Middle frontal gyrus (tissue), 1 donor: ENCODE data around the gene MLEC.

Experiments used
- DNase-seq: peaks from one replicate; pipeline ENCODE4 v3.0.0-alpha.2; 2015; ENCODE audit warnings: low spot score; ENCODE audit errors: extremely low spot score

The MLEC gene, protein sequence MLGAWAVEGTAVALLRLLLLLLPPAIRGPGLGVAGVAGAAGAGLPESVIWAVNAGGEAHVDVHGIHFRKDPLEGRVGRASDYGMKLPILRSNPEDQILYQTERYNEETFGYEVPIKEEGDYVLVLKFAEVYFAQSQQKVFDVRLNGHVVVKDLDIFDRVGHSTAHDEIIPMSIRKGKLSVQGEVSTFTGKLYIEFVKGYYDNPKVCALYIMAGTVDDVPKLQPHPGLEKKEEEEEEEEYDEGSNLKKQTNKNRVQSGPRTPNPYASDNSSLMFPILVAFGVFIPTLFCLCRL

DNA sequence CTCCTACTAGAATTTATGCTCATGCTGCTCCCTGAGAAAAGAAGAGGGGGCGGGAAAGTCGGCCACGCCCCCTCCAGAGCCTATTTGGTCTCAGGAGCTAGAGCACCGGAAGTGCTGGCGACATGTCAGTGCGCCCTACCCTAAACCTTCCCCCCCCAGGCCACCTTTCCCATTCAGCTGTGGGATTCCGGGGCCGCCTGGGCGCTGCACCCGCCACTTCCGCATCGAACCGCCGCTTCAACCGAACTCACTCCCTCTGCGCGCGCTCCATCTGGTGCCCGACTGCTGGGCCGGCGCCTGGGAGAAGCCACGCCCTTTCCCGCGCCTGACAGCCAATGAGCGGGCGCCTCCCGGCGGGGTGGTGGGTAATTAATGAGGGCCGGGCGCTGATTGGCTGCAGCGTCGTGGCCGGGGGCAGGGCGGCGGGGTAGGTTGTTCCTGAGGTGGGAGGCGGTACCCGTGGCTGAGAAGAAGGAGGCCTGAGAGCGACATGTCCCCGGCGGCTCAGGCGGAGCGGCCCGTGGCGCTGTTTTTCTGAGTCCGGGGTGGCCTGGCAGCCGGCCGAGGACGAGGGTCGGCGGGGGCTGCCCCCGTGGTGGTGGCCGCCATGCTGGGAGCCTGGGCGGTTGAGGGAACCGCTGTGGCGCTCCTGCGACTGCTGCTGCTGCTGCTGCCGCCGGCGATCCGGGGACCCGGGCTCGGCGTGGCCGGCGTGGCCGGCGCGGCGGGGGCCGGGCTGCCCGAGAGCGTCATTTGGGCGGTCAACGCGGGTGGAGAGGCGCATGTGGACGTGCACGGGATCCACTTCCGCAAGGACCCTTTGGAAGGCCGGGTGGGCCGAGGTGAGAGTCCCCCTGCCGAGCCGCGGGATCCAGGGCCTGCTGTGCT is at the start of gene MLEC:
Gene MLEC, plus strand, starts transcription at position 460 of the 888 bp plus-strand sequence. Its CDS starts 148 bp downstream, at position 608.
- peak; percentile 92 for DNase-seq

DNA sequence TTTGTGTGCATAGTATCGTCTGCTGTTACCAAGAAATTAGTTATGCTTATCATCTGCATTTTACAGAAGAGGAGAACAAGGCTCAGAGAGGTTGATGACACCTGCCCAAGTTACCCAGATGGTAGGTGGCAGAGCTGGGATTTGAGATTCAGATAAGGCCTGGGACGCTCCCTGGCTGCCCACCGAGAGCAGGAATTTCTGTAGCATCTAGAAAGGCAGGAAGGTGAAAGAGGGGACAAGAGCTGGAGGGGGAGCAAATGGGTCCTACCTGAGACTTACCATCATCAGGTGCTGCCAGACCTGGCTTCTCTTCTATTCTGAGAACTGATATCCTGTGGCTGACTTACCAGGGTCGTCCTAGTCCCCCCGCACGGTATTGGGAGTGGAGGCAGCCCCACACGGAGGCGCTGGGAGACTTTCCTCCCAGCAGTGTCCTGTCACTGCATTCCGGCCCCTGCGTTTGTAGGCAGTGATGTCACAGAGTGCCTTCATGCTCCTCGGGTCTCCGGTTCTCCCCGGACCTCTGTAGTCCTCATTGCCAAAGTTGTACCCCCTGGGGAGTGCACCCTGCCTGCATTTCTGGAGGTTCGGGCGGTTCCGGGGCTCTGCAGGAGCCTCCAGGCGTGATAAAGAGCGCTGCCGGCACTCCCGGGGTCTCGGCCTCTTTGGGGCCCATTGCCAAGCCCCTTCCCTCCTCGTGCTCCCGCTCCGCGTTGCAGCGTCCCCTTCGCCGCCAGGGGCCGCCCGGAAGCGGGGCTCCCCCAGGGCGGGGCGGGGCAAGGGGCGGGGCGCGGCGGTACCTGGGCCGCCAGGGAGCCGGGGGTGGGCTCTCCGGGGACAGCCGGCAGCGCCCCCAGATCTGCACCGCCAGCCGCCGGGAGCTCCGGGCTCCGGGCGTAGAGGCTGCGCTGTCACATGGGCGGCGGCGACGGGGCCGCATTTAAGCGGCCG is 46.9 kb upstream of the MLEC start, which contains the start of gene CABP1:
Gene CABP1, plus strand, starts transcription at position 856 of the 951 bp plus-strand sequence. Its CDS starts 60 bp downstream, at position 916.
- no peak for DNase-seq

DNA sequence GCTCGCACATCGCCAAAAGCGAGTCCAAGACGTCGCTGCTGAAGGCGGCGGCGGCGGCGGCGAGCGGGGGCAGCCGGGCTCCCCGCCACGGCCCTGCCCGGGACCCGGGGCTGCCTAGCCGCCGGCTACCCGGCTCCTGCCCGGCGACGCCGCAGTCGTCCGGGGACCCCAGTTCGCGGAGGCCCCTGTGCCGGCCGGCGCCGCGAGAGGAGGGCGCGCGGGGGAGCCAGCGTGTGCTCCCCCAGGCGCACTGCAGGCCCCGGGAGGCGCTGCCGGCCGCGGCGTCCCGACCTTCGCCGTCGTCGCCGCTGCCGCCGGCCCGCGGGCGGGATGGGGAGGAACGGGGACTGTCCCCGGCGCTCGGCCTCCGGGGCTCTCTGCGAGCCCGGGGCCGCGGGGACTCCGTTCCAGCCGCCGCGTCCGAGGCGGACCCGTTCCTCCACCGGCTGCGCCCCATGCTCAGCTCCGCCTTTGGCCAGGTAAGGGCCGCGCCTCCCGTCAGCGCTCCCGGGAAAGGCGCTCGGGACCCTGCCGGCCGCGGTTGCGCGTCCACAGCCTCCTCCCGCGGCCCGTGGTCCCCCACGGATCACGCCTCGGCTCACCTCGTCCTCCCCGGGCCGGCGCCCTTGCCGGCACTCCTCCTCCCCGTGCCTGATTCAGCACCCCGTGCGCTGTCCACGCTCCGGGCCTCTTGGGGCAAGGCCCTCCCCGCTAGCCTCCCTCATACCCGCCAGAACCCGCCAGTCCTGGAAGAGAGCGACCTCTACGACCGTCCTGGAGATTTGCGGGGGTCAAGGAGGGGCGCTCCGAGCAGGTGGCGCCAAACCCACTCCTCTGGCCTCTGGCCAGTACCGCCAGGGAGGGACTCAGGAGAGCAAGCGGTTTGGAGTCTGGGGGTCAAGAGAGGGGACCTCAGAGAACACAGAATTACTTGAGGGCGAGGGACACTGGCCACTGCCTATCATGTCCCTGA is 45.8 kb upstream of the MLEC start:
- no peak for DNase-seq

DNA sequence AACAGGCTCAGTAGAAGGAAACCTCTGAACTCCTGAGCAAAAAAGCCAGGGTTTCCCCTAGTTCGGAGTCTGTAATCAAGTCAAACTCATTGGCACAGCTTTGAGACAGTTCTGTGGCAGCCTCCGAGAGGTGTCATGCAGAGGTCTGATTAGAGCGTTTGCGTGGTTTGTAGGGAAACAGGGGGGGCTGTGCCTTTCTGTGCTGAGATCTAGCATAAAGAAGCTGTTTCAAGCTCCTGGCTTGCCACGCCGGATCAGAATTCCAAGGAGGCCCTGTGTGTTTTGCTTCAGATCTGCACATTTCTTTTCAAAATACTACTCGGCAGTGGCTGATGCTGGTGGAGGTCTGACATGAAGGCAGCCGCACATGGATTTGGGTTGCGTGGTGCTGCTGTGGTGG is 44.8 kb upstream of the MLEC start:
- DNase-seq: no peak

DNA sequence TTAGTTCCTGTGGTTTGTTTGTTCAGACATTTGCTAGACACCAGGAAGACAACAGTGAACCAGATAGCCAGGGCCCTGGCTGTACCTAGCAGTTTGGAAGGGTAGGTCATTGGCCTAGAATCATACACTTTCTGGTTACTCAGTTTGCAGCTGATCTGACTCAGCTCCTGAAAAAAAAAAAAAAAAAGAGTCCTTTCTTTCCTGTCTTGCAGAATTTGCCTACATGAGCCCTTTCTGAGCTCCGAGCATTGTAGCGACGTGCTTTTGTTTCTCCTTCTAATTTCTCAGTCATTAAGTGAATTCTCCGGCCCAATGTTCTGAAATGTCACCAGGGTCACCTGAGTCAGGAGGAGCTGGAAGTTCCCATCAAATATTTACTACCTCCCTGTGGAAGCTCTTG is 44.1 kb upstream of the MLEC start:
- no peak for DNase-seq

DNA sequence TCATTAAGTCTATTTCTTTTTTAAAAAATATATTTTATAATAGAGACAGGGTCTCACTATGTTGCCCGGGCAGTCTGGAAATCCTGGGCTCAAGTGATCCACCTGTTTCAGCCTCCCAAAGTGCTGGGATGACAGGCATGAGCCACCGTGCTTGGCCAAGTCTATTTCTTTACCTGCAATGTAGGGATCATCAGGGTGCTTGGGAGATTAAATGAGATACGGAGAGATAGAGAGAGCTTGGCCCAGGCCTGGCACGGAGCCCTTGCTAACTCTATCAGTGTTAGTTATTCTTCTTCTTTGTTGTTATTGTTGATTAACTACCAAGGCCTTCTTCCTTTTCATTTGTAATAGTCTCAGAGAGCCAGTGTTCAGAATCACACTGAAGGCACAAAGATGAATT is 43.4 kb upstream of the MLEC start:
- no peak for DNase-seq

DNA sequence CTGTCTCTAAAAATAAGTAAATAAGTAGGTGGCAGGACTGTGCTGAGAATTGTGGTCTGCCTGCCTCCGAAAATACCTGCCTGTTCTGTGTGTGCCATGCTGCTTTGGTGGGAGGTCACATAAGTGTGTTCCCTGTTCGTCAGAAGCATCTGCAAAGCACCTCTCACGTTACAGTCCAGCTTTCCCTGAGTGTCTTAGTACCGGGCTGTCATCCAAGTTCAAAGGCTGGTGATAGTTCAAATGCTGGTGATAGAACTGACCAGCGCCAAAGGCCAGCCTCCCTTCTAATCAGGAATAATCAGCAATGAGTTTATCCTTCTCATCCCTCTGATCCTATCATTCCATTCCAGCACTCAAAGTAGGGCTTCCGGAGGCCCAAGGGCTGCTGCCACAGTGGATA is 40.9 kb upstream of the MLEC start:
- DNase-seq: no peak

DNA sequence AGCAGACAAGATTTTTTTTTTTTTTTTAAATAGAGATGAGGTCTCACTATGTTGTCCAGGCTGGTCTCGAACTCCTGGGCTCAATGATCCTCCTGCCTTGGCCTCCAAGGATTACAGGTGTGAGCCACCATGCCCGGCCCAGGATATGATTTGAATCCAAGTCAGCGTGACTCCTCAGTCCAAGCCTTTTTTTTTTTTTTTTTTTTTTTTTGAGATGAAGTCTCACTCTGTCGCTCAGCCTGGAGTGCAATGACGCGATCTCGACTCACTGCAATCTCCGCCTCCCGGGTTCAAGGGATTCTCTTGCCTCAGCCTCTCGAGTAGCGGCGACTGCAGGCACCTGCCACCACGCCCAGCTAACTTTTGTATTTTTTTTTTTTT is 39.6 kb upstream of the MLEC start:
- no peak for DNase-seq

DNA sequence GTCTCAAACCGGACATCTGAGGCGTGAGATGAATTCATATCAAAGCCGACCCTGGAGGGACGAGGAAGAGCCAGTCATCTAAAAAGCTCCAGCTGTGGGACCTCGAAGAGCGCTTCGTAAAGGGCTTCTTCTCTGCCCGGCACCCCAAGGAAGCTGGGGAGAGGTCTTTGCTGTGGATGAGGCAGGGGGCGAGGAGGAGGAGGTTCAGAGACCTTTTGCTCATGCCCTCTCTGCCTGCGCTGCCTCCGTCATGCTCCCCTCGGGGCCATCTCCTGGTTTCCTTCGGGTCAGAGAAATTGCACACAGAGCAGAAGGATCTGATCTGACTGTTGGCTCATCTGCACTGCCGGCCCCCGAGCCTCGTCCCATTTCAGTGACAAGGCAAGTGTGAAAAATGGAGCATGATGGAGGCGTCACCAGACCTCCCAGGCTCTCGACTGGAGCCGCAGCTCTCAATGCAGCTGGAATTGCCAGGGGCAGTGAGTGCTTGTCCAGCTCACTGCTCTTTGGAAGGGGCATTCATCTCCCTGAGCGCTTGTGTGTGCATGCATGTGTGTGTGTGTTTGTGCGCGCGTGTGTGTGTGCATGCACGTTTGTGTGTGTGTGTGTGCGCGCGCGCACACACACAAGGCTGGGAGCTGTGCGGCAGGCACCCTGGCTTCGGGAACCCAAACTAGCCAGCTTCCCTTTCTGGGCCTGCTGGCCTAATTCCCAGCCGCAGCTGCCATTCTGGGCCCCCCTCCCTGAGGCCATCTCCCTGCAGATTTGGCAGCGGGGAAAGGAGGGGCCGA is 37.3 kb upstream of the MLEC start:
- DNase-seq: no peak

DNA sequence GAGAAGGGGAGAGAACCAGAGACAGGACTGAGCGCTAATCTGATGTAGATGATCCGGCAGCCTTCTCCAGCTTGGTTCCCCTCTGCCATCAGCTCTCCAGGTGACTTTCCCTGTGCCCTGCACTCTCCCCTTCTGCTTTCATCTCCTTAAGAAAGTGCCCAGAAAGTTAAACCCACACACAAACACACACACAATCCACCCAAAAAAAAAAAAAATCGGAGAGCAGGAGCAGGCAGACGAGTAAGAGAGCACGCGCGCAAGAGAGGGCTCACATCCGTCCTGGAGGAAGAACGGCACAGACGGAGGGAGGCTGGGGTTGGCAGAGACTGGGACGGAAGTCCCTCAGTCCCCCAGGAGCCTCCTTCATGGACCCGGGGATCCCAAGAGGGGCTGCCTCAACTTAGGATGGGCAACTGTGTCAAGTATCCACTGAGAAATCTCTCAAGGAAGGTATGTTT is 36.7 kb upstream of the MLEC start:
- no peak for DNase-seq

DNA sequence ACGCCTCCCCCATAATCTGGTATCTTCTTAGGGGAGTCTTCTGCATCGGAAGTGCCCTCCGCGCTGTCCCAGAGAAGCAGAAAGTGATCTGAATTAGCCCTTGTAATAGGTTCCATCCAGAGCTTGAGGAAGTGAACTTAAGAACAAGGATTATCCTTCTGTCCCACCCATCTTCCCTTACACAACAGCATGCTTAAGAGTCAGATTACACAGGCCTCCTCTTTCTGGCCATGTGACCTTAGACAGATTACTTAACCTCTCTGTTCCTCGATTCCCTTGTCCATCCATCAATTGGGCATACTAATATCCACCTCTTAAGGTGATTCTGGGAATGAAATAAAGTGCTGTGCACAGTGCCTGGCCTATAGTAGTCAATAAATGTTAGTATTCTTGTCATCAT is 35.1 kb upstream of the MLEC start:
- DNase-seq: no peak

DNA sequence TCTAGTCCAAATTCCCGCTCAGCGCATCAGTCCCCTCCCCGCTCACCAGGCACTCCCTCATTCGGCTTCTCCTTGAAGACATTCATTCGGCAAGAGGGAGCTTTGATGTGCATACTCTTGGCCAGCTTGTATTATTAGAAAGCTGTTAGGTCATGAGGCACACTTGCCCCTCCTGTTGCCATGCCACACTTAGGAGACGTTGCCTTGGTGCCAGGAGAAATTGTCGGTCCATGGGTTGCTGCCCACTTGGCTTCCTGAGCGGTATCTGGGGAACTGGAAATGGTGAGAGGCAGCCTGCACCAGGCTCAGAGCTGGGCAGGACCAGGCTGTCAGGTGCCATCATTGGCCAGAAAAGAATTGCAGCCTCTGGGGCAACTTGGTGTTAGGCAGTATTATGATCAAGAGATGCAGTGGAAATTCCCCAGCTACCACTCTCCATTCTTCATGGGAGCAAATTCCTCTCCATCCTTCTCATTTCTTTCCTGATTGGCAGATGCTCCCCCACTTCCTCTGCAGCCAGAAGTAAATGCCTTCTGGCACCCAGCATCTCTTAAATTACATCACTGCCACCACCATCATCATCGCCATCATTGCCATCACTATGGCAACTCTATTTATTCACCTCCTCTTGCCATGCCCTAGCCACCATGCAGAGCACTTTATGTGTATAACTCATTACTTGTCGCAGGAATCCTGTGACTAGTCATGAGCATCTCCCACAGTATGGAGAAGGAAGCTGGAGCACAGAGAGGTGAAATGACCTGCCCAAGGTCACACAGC is 34.1 kb upstream of the MLEC start:
- no peak for DNase-seq

DNA sequence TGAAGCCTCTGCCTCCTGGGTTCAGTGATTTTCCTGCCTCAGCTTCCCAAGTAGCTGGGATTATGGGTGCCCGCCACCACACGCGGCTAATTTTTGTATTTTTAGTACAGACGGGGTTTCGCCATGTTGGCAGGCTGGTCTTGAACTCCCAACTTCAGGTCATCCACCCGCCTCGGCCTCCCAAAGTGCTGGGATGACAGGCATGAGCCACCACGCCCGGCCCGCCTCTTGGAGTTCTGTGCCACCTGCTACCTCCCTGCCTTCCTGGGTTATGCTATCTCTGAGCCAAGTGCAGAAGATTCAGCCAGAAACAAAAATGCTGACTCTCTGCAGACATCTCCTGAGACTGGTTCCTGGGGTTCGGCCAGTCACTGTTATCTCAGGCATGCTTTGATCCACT is 33.3 kb upstream of the MLEC start:
- DNase-seq: no peak

DNA sequence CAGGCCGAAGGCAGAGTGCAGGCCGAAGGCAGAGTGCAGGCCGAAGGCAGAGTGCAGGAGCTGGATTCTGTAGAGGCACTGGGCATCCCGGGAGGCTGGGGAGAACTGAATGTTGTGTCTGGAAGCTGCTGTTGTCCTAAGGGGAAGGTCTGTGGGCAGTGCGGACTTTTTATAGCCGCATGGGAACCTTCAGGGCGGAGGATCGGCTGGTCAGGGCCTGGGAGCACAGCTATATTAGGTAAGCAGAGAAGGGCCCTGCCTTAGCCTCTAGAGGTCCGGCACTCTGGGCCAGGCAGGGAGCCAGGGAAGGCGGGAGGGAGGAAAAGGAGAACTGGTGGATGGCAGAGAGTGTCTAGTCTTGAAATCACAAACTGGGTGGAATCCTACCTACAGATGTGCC is 32.3 kb upstream of the MLEC start:
- DNase-seq: no peak

DNA sequence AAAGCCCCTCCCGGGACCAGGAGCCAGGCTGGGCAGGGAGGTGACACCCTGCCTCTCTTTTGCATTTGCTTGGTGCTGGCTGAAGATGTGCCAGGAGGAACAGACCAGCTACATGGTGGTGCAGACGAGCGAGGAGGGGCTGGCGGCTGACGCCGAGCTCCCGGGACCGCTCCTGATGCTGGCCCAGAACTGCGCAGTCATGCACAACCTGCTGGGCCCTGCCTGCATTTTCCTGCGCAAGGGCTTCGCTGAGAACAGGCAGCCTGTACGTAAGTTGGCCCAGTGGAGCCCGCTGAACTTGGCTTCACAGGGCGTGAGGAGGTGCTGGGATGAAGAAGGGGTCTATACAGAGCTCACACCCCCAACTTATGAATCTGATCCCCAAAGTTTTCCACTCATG is 30.9 kb upstream of the MLEC start:
- no peak for DNase-seq

DNA sequence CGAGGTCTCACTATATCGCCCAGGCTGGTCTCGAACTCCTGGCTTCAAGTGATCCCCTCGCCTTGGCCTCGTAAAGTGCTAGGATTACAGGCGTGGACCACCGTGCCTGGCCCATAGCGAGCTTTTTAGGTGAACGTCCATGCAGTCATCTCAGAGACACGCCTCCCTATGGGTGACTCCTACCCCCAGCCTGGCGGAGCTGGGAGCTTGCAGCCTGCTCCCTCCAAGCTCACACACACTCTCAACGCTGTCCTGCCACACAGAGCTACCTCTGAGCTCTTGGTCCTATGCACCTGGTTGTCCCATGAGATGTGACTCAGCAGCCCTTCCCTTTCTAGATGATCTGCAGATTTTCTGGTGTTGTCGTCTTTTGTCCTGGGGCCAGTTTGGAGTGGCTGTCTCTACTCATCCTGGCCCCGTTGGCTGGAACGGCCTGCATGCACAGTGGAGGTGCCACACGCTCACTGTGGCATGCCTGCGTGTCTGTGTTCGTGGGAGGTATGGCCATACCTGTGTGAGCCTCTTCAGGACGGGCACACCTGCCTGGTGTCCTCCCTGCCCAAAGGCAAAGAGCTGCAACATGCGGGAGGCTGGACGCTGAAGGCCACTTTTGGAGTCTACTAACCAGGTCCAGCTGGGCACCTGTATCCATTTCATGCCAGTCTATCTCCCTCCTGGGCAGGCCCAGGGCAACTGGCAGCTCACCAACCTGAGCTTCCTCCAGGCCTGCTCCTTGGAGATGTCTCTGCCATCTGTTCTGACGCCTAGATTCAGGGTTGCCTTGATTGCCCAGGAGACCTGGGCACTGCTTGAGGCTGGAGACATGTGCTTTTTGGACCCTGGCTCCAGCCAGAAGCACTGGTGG is 28.4 kb upstream of the MLEC start:
- no peak for DNase-seq

DNA sequence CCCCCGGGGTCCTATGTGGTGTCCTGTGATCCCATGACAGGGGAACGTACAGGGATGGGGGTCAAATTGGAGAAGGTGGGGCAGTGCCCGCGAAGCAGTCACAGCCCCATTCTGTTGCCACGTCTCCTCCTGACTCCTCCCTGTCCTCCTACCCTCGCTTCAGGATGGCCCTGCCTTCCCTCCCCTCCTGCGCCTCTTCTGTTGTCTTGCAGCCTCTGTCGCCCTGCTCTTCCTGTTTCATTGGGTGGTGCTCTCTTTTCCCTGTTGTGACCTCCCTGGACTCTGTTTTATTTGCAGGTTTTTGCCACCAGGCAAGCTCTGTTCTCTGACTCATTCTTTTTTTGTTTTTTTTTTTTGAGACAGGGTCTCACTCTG is 27.8 kb upstream of the MLEC start:
- DNase-seq: no peak

DNA sequence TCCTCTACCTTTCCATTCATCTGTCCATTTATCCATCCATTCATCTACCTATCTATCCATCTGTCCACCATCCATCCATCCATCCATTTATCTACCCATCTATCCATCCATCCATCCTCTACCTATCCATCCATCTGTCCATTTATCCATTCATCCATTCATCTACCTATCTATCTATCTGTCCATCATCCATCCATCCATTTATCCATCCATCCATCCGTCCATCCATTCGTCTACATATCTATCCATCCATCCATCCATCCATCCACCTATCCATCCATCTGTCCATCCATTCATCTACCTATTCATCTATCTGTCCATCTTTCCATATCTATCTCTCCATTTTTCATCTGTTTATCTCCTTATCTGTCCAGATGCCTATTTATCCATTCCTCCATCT is 25.5 kb upstream of the MLEC start:
- no peak for DNase-seq
